D721Med (cell line): ENCODE results near the gene LYSMD4.
A peak's percentile ranks its signal among the peaks of the same experiment; 100 is the strongest.
"Not testable (repeated sequence)": the region's sequence is repeated elsewhere in the genome, so short reads cannot be mapped to it uniquely, and the experiment has no call there.

Source experiments
- DNase-seq: peaks from one replicate; pipeline ENCODE4 v3.0.0; 2011; ENCODE audit warnings: low spot score; ENCODE audit not compliant: insufficient read length
- FAIRE-seq: peaks from 2 replicates; lab custom pipeline; 2011; peaks lifted over from hg19 to GRCh38; lab: Jason Lieb, UNC
- TF ChIP-seq, protein P1 (sequence below): IDR thresholded peaks from 2 replicates; pipeline ENCODE4 v1.5.1; 2012; ENCODE audit warnings: mild to moderate bottlenecking, control low read depth; ENCODE audit not compliant: insufficient read depth; ENCODE audit errors: missing control alignments

The LYSMD4 gene

GRCh38 chr15:99733268-99734039 lies at the start of gene LYSMD4:
LYSMD4 (minus strand) TSS chr15:99733437; CDS start chr15:99731999, 1,438 bp downstream.
- DNase-seq = peak; percentile 93
- TF ChIP-seq, protein P1, sequence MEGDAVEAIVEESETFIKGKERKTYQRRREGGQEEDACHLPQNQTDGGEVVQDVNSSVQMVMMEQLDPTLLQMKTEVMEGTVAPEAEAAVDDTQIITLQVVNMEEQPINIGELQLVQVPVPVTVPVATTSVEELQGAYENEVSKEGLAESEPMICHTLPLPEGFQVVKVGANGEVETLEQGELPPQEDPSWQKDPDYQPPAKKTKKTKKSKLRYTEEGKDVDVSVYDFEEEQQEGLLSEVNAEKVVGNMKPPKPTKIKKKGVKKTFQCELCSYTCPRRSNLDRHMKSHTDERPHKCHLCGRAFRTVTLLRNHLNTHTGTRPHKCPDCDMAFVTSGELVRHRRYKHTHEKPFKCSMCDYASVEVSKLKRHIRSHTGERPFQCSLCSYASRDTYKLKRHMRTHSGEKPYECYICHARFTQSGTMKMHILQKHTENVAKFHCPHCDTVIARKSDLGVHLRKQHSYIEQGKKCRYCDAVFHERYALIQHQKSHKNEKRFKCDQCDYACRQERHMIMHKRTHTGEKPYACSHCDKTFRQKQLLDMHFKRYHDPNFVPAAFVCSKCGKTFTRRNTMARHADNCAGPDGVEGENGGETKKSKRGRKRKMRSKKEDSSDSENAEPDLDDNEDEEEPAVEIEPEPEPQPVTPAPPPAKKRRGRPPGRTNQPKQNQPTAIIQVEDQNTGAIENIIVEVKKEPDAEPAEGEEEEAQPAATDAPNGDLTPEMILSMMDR = no peak
- no peak for FAIRE-seq

DNA sequence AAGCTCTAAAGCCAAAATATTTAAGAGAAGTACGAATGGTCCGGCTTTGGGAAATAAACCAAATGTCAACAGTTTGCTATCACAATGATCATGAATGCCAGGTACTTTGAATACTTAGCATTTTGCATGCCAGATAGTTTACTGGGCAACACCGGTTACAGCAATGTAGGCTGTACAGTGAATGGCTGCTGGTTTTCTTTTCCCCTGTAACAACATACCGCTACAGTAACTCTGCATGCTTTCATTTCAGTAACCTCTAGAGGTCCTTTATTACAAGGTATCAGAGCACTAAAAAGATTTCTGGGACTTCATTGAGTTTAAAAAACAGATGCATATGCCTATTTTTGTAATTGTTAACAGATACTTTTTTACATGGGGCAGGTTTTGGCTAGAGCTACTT lies 48.8 kb upstream of the LYSMD4 start:
- not testable (repeated sequence) for DNase-seq, FAIRE-seq

- TF ChIP-seq, protein P1 = no peak
- no peak for FAIRE-seq
Measured at GRCh38 chr15:99777144-99777543, 43.9 kb upstream of the LYSMD4 start.

GRCh38 chr15:99764522-99764921 lies 31.3 kb upstream of the LYSMD4 start:
- no peak for DNase-seq
- no peak for FAIRE-seq
- TF ChIP-seq, protein P1 = no peak

More at GRCh38 chr15:99777144-99777543, 43.9 kb upstream of the LYSMD4 start:
- DNase-seq = no peak

DNA sequence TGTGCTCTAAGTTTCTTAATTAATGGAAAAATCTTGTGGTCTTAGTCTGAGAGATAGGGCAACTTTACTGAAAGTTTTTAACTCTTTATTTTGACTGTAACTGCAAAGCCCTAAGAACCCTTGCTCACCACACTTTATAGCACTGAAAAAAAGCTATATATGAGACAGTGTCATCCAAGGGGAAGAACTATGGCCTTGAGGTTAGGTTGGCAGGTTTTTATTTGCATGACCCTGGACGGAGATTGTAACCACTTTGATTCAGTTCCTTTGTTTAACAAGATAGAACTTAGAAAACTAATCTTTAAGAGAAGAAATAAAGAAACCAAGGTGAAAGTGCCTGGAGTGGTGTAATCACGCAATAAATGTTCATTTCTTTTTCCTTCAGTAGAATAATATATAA lies 30.6 kb upstream of the LYSMD4 start:
- TF ChIP-seq, protein P1 = no peak
- no peak for DNase-seq
- FAIRE-seq = no peak

DNA sequence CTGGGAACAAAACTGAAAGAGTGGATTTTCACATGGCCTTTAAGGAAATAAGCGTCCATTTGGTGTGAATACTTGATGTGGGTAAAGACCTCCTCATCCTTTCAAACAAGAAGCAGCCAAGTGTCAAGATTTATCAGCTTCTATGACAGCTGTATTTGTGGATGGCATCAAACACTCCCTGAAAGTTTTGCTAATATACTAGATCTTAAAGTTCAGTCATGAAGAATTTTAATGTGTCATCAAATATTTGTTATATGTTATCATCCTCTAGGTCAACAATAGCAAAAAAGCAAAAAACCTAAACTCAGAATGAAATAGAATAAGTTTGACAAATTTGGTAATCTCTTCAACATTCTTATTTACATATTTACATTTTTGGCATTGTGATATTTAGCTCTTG lies 29.1 kb upstream of the LYSMD4 start:
- FAIRE-seq (no peak), DNase-seq (no peak)
- TF ChIP-seq, protein P1 = no peak

- peak; percentile 63 for DNase-seq
- no peak for FAIRE-seq
- TF ChIP-seq, protein P1 = peak; percentile 81
Measured at GRCh38 chr15:99755692-99756409, 22.6 kb upstream of the LYSMD4 start.
